A549 (cell line): ENCODE results near the gene GM2A.

Experiments used
- BHLHE40 ChIP-seq: IDR thresholded peaks from 2 replicates; pipeline ENCODE4 v1.6.1; 2012; ENCODE audit warnings: low read depth, low read length, inconsistent platforms
- CHD4 ChIP-seq: fragments of 200-600 bp; sonication (generic); IDR thresholded peaks from 2 replicates; pipeline ENCODE4 v1.6.1; 2016; ENCODE audit warnings: antibody characterized with exemption, mild to moderate bottlenecking, borderline replicate concordance
- CTCF ChIP-seq: fragments of >200 bp; sonication (Bioruptor Twin); formaldehyde crosslinking; IDR thresholded peaks from 3 replicates; pipeline ENCODE4 v1.5.1; 2016
- E2F6 ChIP-seq: IDR thresholded peaks from 2 replicates; pipeline ENCODE4 v1.6.1; 2012; ENCODE audit warnings: low read depth, borderline replicate concordance
- EP300 ChIP-seq, 2 experiments: fragments of >200 bp; sonication (Bioruptor Twin); formaldehyde crosslinking; IDR thresholded peaks; 2 replicates in 1 of 2; 3 replicates in 1 of 2; pipeline ENCODE4 v1.6.1; 2016 to 2017
- MAX ChIP-seq: IDR thresholded peaks from 2 replicates; pipeline ENCODE4 v1.6.1; 2012
- POLR2A ChIP-seq: IDR thresholded peaks from 2 replicates; pipeline ENCODE4 v1.6.1; 2012; ENCODE audit warnings: mild to moderate bottlenecking, low read length
- RAD21 ChIP-seq, 2 experiments: fragments of >200 bp in 1 of 2; sonication (Bioruptor Twin) in 1 of 2; formaldehyde crosslinking in 1 of 2; IDR thresholded peaks in 1 of 2; conservative IDR thresholded peaks in 1 of 2; 2 replicates in 1 of 2; 3 replicates in 1 of 2; pipeline ENCODE4 v1.6.1; 2012 to 2018; ENCODE audit warnings: inconsistent platforms in 1 of 2
- RARB ChIP-seq: fragments of 250-450 bp; sonication (Bioruptor Pico); IDR thresholded peaks from 2 replicates; pipeline ENCODE4 v1.8.0; 2021; ENCODE audit warnings: mild to moderate bottlenecking, moderate library complexity
- REST ChIP-seq: fragments of 200-600 bp; sonication (generic); IDR thresholded peaks from 2 replicates; pipeline ENCODE4 v1.6.1; 2016; ENCODE audit warnings: antibody characterized with exemption, mild to moderate bottlenecking, moderate library complexity
- RNF2 ChIP-seq: fragments of 200-600 bp; sonication (generic); IDR thresholded peaks from 2 replicates; pipeline ENCODE4 v1.6.1; 2016; ENCODE audit warnings: low read depth, mild to moderate bottlenecking, antibody characterized with exemption, moderate library complexity, borderline replicate concordance
- USF2 ChIP-seq: fragments of 450-650 bp; IDR thresholded peaks from 2 replicates; pipeline ENCODE4 v1.6.1; 2014; ENCODE audit warnings: antibody characterized with exemption

- no peak for TF ChIP-seq MAX
- no peak for TF ChIP-seq E2F6
- no peak for TF ChIP-seq CTCF
- TF ChIP-seq POLR2A: no peak
- TF ChIP-seq USF2: no peak
- TF ChIP-seq RNF2: no peak
- TF ChIP-seq REST: no peak
- TF ChIP-seq RAD21 (conservative IDR thresholded peaks at IDR 0.05 in 1 of 2, IDR thresholded peaks at IDR 0.05 in 1 of 2): no peak
- TF ChIP-seq BHLHE40: no peak
- no peak for TF ChIP-seq CHD4
- TF ChIP-seq EP300 (IDR thresholded peaks at IDR 0.05): no peak
- TF ChIP-seq RARB (CRISPR knock-in tag): no peak
These were observed 44.5 kb upstream of the GM2A start for GRCh38 chr5:151208481-151208914.
